B cell (primary cell): Measurements from ENCODE around the gene ATP9B. TPM values are rescaled to one million over a fixed set of nuclear protein-coding genes. Genes with fewer than 3 reads are reported as not detected.

Experiments used
- ATAC-seq: fragments of 200-7000 bp; cut with Tn5 transposase; one replicate; pipeline ENCODE4 v1.10.0; 2021; ENCODE audit warnings: low read depth, mild to moderate bottlenecking, moderate number of reproducible peaks, moderate library complexity
- CTCF ChIA-PET: fragments of 350-600 bp; sonication (Branson Sonifier 250); formaldehyde crosslinking; loops from one replicate; lab custom pipeline; 2021; ENCODE audit warnings: antibody characterized with exemption, inconsistent platforms; lab: Charles Lee
- POLR2A ChIA-PET: fragments of 350-600 bp; sonication (Branson Sonifier 250); formaldehyde crosslinking; loops from one replicate; lab custom pipeline; 2021; ENCODE audit warnings: antibody characterized with exemption; lab: Charles Lee
- DNase-seq: peaks from one replicate; pipeline ENCODE4 v3.0.0; 2013
- H2AFZ ChIP-seq: 2 replicates; pipeline ENCODE4 v1.6.1; 2012; ENCODE audit warnings: mild to moderate bottlenecking, low read depth, low read length; ENCODE audit not compliant: insufficient read depth, poor library complexity, severe bottlenecking
- H3K27ac ChIP-seq, 2 donors: 1 replicate in 1 of 2; 2 replicates in 1 of 2; pipeline ENCODE4 v1.5.1; 2012 to 2013; ENCODE audit warnings: low read length in 2 of 2, mild to moderate bottlenecking in 2 of 2, moderate library complexity in 1 of 2
- H3K27me3 ChIP-seq, 4 experiments: fragments of 200-600 bp in 1 of 4; sonication (generic) in 1 of 4; replicated peaks in 1 of 4; 1 replicate in 2 of 4; 2 replicates in 2 of 4; pipeline versions ENCODE4 v1.6.1 to v1.7.0; 2013 to 2016; ENCODE audit warnings: low read length in 3 of 4, mild to moderate bottlenecking in 2 of 4, mixed read lengths in 1 of 4, moderate library complexity in 1 of 4; ENCODE audit not compliant: insufficient read depth in 4 of 4, control insufficient read depth in 3 of 4; ENCODE audit errors: control extremely low read depth in 1 of 4
- H3K36me3 ChIP-seq, 2 experiments: replicated peaks in 1 of 2; 1 replicate in 1 of 2; 2 replicates in 1 of 2; pipeline versions ENCODE4 v1.6.1 to v1.7.1; 2013; ENCODE audit warnings: low read length in 1 of 2; ENCODE audit not compliant: insufficient read depth in 2 of 2, control insufficient read depth in 1 of 2; ENCODE audit errors: control extremely low read depth in 1 of 2, extremely low read depth in 1 of 2
- H3K4me1 ChIP-seq, 2 donors: fragments of 200-600 bp in 1 of 2; sonication (generic) in 1 of 2; 1 replicate in 1 of 2; 2 replicates in 1 of 2; pipeline versions ENCODE4 v1.5.1 to v1.6.1; 2013 to 2017; ENCODE audit warnings: low read length in 2 of 2; ENCODE audit not compliant: control insufficient read depth in 2 of 2, insufficient read depth in 2 of 2
- H3K4me2 ChIP-seq: replicated peaks from 2 replicates; pipeline ENCODE3; 2012; ENCODE audit warnings: mild to moderate bottlenecking, low read depth, low read length; ENCODE audit not compliant: poor library complexity, severe bottlenecking
- H3K4me3 ChIP-seq, 5 experiments: fragments of 200-600 bp in 1 of 5; sonication (generic) in 1 of 5; 1 replicate in 3 of 5; 2 replicates in 2 of 5; pipeline versions ENCODE4 v1.5.1 to v1.7.0; 2011 to 2016; ENCODE audit warnings: low read length in 4 of 5, mild to moderate bottlenecking in 4 of 5, low read depth in 2 of 5, control low read depth in 1 of 5, moderate library complexity in 1 of 5; ENCODE audit not compliant: insufficient read depth in 1 of 5; ENCODE audit errors: control extremely low read depth in 1 of 5, extremely low read depth in 1 of 5
- H3K79me2 ChIP-seq: fragments of 200-600 bp; sonication (generic); one replicate; pipeline ENCODE4 v1.6.0; 2016; ENCODE audit warnings: low read length; ENCODE audit not compliant: control insufficient read depth, insufficient read depth
- H3K9ac ChIP-seq: fragments of 200-600 bp; sonication (generic); 2 replicates; pipeline ENCODE4 v1.6.1; 2017; ENCODE audit warnings: mild to moderate bottlenecking, low read length, moderate library complexity
- H3K9me3 ChIP-seq, 3 donors: one replicate each; pipeline versions ENCODE4 v1.6.1 to v1.7.1; 2013; ENCODE audit warnings: low read length in 2 of 3; ENCODE audit not compliant: control insufficient read depth in 2 of 3, insufficient read depth in 1 of 3; ENCODE audit errors: control extremely low read depth in 1 of 3
- H4K20me1 ChIP-seq: 2 replicates; pipeline ENCODE4 v1.6.0; 2012; ENCODE audit warnings: mild to moderate bottlenecking, low read length; ENCODE audit not compliant: insufficient read depth, control insufficient read depth, poor library complexity, severe bottlenecking
- H3K27ac Mint-ChIP-seq: one replicate; pipeline ENCODE4 v1.8.0; 2021; ENCODE audit warnings: mixed read lengths
- H3K27me3 Mint-ChIP-seq: one replicate; pipeline ENCODE4 v1.8.0; 2021; ENCODE audit warnings: mixed read lengths
- H3K4me1 Mint-ChIP-seq: one replicate; pipeline ENCODE4 v1.8.0; 2021; ENCODE audit warnings: mixed read lengths
- H3K4me3 Mint-ChIP-seq: one replicate; pipeline ENCODE4 v1.8.0; 2021; ENCODE audit warnings: mixed read lengths
- H3K9me3 Mint-ChIP-seq: one replicate; pipeline ENCODE4 v1.8.0; 2022; ENCODE audit warnings: mixed read lengths; ENCODE audit not compliant: insufficient read depth
- CTCF ChIP-seq: fragments of 200-600 bp; IDR thresholded peaks from one replicate; pipeline ENCODE4 v1.8.0; 2022; ENCODE audit warnings: antibody characterized with exemption, mild to moderate bottlenecking
- EZH2 ChIP-seq: IDR thresholded peaks from 2 replicates; pipeline ENCODE4 v1.6.1; 2012; ENCODE audit warnings: borderline replicate concordance, low read depth, mild to moderate bottlenecking, moderate library complexity, low read length; ENCODE audit not compliant: insufficient read depth, poor library complexity, severe bottlenecking
- WGBS: methylation state at CpG from one replicate; pipeline ENCODE4 v1.1.5; 2013; ENCODE audit warnings: missing lambda C conversion rate; ENCODE audit not compliant: insufficient coverage; 5-methylcytosine and 5-hydroxymethylcytosine counted together
- intact Hi-C: fragments of 100-400 bp; cut with micrococcal nuclease; formaldehyde crosslinking; loops from one replicate; pipeline ENCODE4 v1.10.0; 2022
- polyA plus RNA-seq: library from polyadenylated mRNA; depleted of rRNA; stranded (reverse); fragments of >200 nt; gene quantifications from 2 replicates; pipeline ENCODE4 v1.2.3, GENCODE V29; 2012
- total RNA-seq, 2 donors: library from RNA; stranded (reverse); fragments of 120-200 nt in 1 of 2; gene quantifications; 1 replicate in 1 of 2; 2 replicates in 1 of 2; pipeline versions ENCODE4 v1.2.3 to v1.2.4, GENCODE V29; 2013 to 2022

ATP9B gene
- total and polyA plus RNA-seq, 2 donors (not counting 1 experiment from before 2014, with no cell fraction given) = 34.3 to 71.7 TPM

DNA sequence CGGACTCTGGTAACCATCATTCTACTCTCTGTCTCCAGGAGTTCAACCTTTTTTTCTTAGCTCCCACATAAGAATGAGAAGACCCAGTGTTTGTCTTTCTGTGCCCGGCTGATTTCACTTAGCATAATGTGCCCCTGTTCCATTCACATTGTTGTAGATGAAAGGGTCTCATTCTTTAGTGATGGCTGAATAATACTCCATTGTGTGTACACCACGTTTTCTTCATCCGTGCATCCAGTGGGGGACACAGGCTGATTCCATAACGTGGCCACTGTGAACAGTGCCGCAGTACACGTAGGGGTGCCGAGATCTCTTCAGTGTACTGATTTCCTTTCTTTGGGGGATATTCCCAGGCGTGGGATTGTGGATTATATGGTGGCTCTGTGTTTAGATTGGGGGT, 254.3 kb downstream of the ATP9B start:
- no peak for ATAC-seq

More for the DNA sequence above, 254.3 kb downstream of the ATP9B start:
- 98% methylated on average over 7 of the region's 9 CpGs for WGBS
- Histone ChIP-seq H3K4me2 (no peak overlapping the region), H3K27ac (no peak overlapping the region), H3K4me3 (no peak overlapping the region), H2AFZ (no peak overlapping the region), H3K9me3 (peaks cover 0 to 11% (median 0%) of the 10 kb centered on the region in 3 donors), H3K27me3 (no peaks in the 10 kb centered on the region), H3K79me2 (no peaks in the 10 kb centered on the region), H3K9ac (no peak overlapping the region), H3K36me3 (peaks cover 0 to 8% of the 10 kb centered on the region in 2 experiments), H3K4me1 (no peaks in the 10 kb centered on the region), H4K20me1 (no peaks in the 10 kb centered on the region)
- ChIA-PET POLR2A (no interaction called here), CTCF (no interaction called here)
- intact Hi-C loops = no loop called here
- DNase-seq = no peak
- Mint-ChIP-seq H3K27me3 (no peaks in the 10 kb centered on the region), H3K27ac (no peak overlapping the region), H3K9me3 (no peaks in the 10 kb centered on the region), H3K4me1 (no peaks in the 10 kb centered on the region), H3K4me3 (no peak overlapping the region)
- no peak for TF ChIP-seq CTCF
- no peak for TF ChIP-seq EZH2
